NOMO-1 treated with dmso at 0.1 percent for 144 hours (cell line): ENCODE results near the gene CCP110.
A peak's percentile ranks its signal among the peaks of the same experiment; 100 is the strongest.
"Not testable (repeated sequence)": the region's sequence is repeated elsewhere in the genome, so short reads cannot be mapped to it uniquely, and the experiment has no call there.

Source experiments
- DNase-seq: peaks from one replicate; lab custom pipeline; 2025; ENCODE audit not compliant: unreplicated experiment; lab: John Stamatoyannopoulos, UW

Gene CCP110

GRCh38 chr16:19543278-19543996 is 19.7 kb downstream of the CCP110 start:
- DNase-seq: not testable (repeated sequence)

- DNase-seq: no peak
These were observed 24.4 kb downstream of the CCP110 start for GRCh38 chr16:19548144-19548543.

- no peak for DNase-seq
These were observed 25.9 kb downstream of the CCP110 start for GRCh38 chr16:19549673-19550072.

GRCh38 chr16:19555186-19555937 is 31.6 kb downstream of the CCP110 start, which contains the start of gene VPS35L:
TSS of gene VPS35L (plus strand) at chr16:19555703. CDS start at chr16:19555730, 27 bp downstream.
- peak; percentile 97 for DNase-seq

GRCh38 chr16:19555938-19556771 is 32.4 kb downstream of the CCP110 start:
- DNase-seq: no peak

- no peak for DNase-seq
These were observed 35.6 kb downstream of the CCP110 start for GRCh38 chr16:19559242-19559910.

GRCh38 chr16:19560078-19560477 is 36.3 kb downstream of the CCP110 start:
- no peak for DNase-seq

GRCh38 chr16:19563377-19563776 is 39.6 kb downstream of the CCP110 start:
- DNase-seq: no peak

- no peak for DNase-seq
These were observed 42.6 kb downstream of the CCP110 start for GRCh38 chr16:19566362-19566761.

- DNase-seq: no peak
These were observed 43.8 kb downstream of the CCP110 start for GRCh38 chr16:19567560-19567959.

- no peak for DNase-seq
These were observed 50.3 kb downstream of the CCP110 start for GRCh38 chr16:19573997-19574396.

- no peak for DNase-seq
These were observed 50.9 kb downstream of the CCP110 start for GRCh38 chr16:19574615-19575014.

- no peak for DNase-seq
These were observed 54.7 kb downstream of the CCP110 start for GRCh38 chr16:19578378-19578971.

- DNase-seq: no peak
These were observed 58.5 kb downstream of the CCP110 start for GRCh38 chr16:19582050-19582831.

GRCh38 chr16:19583665-19584300 is 60.0 kb downstream of the CCP110 start:
- no peak for DNase-seq

GRCh38 chr16:19588661-19589060 is 64.9 kb downstream of the CCP110 start:
- DNase-seq: no peak

- no peak for DNase-seq
These were observed 65.4 kb downstream of the CCP110 start for GRCh38 chr16:19589106-19589505.

- no peak for DNase-seq
These were observed 66.1 kb downstream of the CCP110 start for GRCh38 chr16:19589771-19590302.
